Measurements from ENCODE around the gene TMEM232.
"Not testable (repeated sequence)": the region's sequence is repeated elsewhere in the genome, so short reads cannot be mapped to it uniquely, and the experiment has no call there.

The TMEM232 gene

GRCh38 chr5:110536120-110537115, 190.1 kb downstream of the TMEM232 start:
- TF ChIP-seq POLR2AphosphoS5 (IDR thresholded peaks at IDR 0.05; ENCODE audit: low read depth) (no peak), GABPA (IDR thresholded peaks at IDR 0.05; ENCODE audit: low read depth) (no peak), SPI1 (IDR thresholded peaks at IDR 0.05; ENCODE audit: borderline replicate concordance, low read depth) (no peak), CTCF (IDR thresholded peaks at IDR 0.05; ENCODE audit: insufficient read depth, low read length) (no peak), REST (IDR thresholded peaks at IDR 0.05; ENCODE audit: insufficient replicate concordance, low read depth) (no peak)
- Histone ChIP-seq H3K4me3 (replicated peaks; ENCODE audit: insufficient read depth, low read length) (no peak overlapping the region), H3K27ac (replicated peaks) (no peak overlapping the region), H3K27me3 (ENCODE audit: insufficient read depth, poor library complexity, severe bottlenecking) (no peaks in the 10 kb centered on the region)
- DNase-seq (ENCODE audit: low read depth in 1 of 2, low spot score in 1 of 2) = no peak

GRCh38 chr5:110535146-110535545, 191.3 kb downstream of the TMEM232 start:
- H3K27me3 ChIP-seq (ENCODE audit: insufficient read depth, poor library complexity, severe bottlenecking); DNase-seq (ENCODE audit: low read depth in 1 of 2, low spot score in 1 of 2); H3K4me3 ChIP-seq (replicated peaks; ENCODE audit: insufficient read depth, low read length); H3K27ac ChIP-seq (replicated peaks): not testable (repeated sequence)

- H3K27ac ChIP-seq (replicated peaks) = no peak overlapping the region
- no peak for DNase-seq (ENCODE audit: low read depth in 1 of 2, low spot score in 1 of 2)
- H3K4me3 ChIP-seq (replicated peaks; ENCODE audit: insufficient read depth, low read length) = no peak overlapping the region
- TF ChIP-seq GABPA (IDR thresholded peaks at IDR 0.05; ENCODE audit: low read depth) = no peak
- TF ChIP-seq POLR2AphosphoS5 (IDR thresholded peaks at IDR 0.05; ENCODE audit: low read depth) = no peak
- TF ChIP-seq SPI1 (IDR thresholded peaks at IDR 0.05; ENCODE audit: borderline replicate concordance, low read depth) = no peak
- no peak for TF ChIP-seq REST (IDR thresholded peaks at IDR 0.05; ENCODE audit: insufficient replicate concordance, low read depth)
- H3K27me3 ChIP-seq (ENCODE audit: insufficient read depth, poor library complexity, severe bottlenecking) = no peaks in the 10 kb centered on the region
These were observed 200.7 kb downstream of the TMEM232 start for GRCh38 chr5:110525762-110526161.

GRCh38 chr5:110517396-110517795, 209.1 kb downstream of the TMEM232 start:
- TF ChIP-seq POLR2AphosphoS5 (IDR thresholded peaks at IDR 0.05; ENCODE audit: low read depth) = no peak
- no peak for TF ChIP-seq REST (IDR thresholded peaks at IDR 0.05; ENCODE audit: insufficient replicate concordance, low read depth)
- no peak for TF ChIP-seq CTCF (IDR thresholded peaks at IDR 0.05; ENCODE audit: insufficient read depth, low read length)
- H3K27me3 ChIP-seq (ENCODE audit: insufficient read depth, poor library complexity, severe bottlenecking) = no peaks in the 10 kb centered on the region

More at GRCh38 chr5:110517396-110517795, 209.1 kb downstream of the TMEM232 start:
- DNase-seq (ENCODE audit: low read depth in 1 of 2, low spot score in 1 of 2) = no peak
- H3K27ac ChIP-seq (replicated peaks) = no peak overlapping the region
- no peak overlapping the region for H3K4me3 ChIP-seq (replicated peaks; ENCODE audit: insufficient read depth, low read length)

All from HL-60 (cell line).